Measurements from ENCODE around the gene KCTD10.

KCTD10 gene

DNA sequence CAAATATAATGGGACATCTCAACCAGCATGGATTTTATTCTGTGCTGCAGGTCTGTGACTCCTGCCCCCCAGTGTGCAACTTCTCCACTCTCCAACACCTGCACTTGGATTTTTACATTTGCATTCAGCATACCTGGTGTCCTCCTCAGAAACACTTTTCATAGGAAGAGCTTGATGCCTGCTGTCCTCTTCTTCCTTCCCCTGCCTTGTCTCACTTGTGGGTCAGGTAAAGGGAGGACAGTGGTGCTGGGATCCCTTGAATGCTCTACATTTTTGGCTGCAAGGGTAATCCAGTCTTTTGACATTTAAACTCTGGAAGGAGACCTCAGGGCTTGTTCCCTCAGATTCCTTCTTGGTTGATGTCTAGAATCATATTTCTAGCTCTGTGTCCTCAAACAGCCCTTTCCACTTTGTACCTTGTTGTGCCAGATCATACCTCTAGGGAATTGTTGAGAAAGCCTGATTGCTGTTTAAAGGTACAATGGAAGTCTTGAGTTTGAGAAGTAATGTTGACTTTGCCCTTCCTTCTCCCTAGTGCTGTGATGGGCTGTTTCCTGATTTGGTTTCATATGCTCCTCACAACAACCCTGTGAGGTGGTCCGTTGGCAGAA, 13.0 kb upstream of the KCTD10 start:
- TF ChIP-seq, protein P1, sequence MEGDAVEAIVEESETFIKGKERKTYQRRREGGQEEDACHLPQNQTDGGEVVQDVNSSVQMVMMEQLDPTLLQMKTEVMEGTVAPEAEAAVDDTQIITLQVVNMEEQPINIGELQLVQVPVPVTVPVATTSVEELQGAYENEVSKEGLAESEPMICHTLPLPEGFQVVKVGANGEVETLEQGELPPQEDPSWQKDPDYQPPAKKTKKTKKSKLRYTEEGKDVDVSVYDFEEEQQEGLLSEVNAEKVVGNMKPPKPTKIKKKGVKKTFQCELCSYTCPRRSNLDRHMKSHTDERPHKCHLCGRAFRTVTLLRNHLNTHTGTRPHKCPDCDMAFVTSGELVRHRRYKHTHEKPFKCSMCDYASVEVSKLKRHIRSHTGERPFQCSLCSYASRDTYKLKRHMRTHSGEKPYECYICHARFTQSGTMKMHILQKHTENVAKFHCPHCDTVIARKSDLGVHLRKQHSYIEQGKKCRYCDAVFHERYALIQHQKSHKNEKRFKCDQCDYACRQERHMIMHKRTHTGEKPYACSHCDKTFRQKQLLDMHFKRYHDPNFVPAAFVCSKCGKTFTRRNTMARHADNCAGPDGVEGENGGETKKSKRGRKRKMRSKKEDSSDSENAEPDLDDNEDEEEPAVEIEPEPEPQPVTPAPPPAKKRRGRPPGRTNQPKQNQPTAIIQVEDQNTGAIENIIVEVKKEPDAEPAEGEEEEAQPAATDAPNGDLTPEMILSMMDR (IDR thresholded peaks at IDR 0.05; ENCODE audit: insufficient read depth, low read length, poor library complexity, severe bottlenecking): no peak
- no peak for DNase-seq (ENCODE audit: extremely low read depth, insufficient read length)
- Histone ChIP-seq H3K27me3 (replicated peaks; ENCODE audit: control insufficient read depth, insufficient read depth, low read length) (no peaks in the 10 kb centered on the region), H3K36me3 (ENCODE audit: control insufficient read depth, insufficient read depth, low read length) (peaks cover 25% of the 10 kb centered on the region), H3K4me3 (replicated peaks; ENCODE audit: low read depth, low read length) (no peak overlapping the region)

DNA sequence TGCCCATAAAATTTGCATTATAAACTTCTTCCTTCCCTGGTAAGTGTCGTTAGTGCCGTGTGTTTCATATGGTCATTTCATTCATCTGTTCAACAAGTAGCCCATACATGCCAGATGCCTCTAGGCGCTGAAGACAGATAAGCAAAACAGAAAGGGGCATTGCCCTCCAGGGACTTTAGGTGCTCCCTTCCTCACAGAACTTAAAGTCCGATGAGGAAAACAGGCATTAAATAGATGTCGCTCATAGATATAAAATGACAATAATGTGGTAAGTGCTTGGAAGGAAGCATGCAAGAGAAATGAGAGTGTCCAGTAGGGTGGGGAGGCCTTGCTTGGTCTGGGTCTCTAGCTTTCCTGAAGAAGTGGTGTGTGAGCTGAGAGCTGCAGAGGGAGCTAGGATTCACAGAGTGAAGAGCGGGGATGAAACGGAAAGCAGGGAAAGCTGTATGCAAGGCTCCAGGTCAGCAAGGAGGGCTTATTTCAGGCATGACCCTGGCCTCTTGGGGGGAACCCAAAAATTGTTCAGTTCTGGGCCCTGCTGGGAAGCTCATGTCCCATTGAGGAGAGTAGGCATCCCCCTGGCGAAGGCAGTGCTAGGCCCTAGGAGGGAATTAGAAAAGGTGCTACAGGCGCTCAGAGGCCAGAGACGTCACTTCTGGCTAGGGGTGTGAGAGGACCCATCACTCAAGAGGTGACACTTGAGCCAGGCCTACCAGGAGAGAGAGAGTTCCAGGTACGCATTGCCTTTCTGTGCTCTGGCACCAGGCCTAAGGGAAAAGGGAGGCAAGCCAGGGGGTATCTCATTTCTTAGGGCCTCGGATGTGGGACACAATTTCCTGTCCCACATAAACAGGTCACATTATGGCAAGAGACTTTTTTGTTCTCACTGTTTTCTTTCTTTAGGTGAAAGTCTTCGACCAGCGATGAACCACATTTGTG, 12.2 kb upstream of the KCTD10 start:
- TF ChIP-seq, protein P1 (IDR thresholded peaks at IDR 0.05; ENCODE audit: insufficient read depth, low read length, poor library complexity, severe bottlenecking): no peak
- Histone ChIP-seq H3K4me3 (replicated peaks; ENCODE audit: low read depth, low read length) (no peak overlapping the region), H3K36me3 (ENCODE audit: control insufficient read depth, insufficient read depth, low read length) (peaks cover 26% of the 10 kb centered on the region), H3K27me3 (replicated peaks; ENCODE audit: control insufficient read depth, insufficient read depth, low read length) (no peaks in the 10 kb centered on the region)
- no peak for DNase-seq (ENCODE audit: extremely low read depth, insufficient read length)

DNA sequence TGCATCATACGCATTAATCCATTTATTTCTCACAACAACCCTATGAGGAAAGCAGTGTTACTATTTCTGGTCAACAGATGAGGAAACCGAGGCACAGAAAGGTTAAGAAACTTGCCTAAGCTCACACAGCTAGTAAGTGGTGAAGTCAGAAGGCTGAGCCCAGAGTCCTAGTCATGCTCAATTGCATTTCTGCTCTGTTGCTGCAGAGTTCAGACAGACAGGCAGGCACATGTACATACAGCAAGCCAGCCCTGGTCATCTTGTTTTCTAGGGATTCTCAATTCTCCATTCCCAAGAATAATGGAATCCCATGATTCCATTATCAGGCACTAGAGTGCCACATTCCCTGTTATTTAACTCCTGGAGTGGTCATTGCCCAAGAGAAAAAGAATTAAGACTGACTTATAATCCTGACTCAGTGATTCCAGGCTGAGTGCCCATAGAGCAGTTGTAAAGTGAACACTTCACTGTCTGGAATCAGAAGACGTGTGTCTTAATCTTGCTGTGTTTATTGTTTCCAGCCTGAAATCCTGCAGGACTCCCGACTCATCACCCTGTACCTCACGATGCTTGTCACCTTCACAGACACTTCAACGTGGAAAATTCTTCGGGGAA, 11.1 kb upstream of the KCTD10 start:
- no peak for DNase-seq (ENCODE audit: extremely low read depth, insufficient read length)
- Histone ChIP-seq H3K36me3 (ENCODE audit: control insufficient read depth, insufficient read depth, low read length) (peaks cover 25% of the 10 kb centered on the region), H3K4me3 (replicated peaks; ENCODE audit: low read depth, low read length) (no peak overlapping the region), H3K27me3 (replicated peaks; ENCODE audit: control insufficient read depth, insufficient read depth, low read length) (no peaks in the 10 kb centered on the region)
- TF ChIP-seq, protein P1 (IDR thresholded peaks at IDR 0.05; ENCODE audit: insufficient read depth, low read length, poor library complexity, severe bottlenecking): no peak

DNA sequence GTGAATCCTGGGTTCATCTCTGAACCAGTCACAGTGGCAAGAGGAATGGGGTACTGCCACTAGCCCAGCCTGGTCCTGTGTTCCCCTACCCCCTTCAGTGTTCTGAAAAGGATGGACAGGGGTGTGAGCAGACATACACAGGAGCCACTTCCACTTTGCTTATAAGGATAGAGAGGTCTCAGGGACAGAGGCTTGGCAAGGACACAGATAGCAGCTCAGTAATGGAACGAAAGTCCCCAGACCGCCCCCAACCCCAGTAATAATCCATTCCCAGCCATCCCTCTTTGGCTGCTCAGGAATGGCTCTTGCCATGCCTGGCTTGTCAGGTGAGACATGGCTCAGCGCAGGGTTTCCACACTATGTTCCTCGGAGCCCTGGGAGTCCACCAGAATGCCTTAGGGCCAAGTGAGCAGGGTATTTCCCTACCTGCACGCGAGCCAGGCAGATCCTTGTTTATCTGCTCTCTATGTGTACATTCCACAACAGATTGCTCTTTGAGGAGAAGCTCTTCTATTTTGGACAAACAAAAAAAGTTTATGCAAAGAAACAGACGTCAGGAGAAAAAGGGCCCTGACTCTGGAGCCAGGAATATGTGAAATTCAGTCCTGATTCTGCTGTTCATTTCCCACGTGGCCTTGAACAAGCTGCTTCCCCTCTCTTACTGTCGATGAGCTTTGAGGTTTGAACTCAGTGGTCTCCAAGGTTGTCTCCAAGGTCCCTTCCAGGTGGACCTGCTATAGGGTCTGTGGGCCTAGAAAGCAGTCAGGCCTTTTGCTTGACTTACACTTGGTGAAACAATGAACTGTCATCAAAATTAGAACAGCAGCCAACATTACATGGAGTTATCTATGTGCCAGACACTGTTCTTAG, 10.3 kb upstream of the KCTD10 start:
- Histone ChIP-seq H3K36me3 (ENCODE audit: control insufficient read depth, insufficient read depth, low read length) (peaks cover 23% of the 10 kb centered on the region), H3K27me3 (replicated peaks; ENCODE audit: control insufficient read depth, insufficient read depth, low read length) (no peaks in the 10 kb centered on the region), H3K4me3 (replicated peaks; ENCODE audit: low read depth, low read length) (no peak overlapping the region)
- no peak for DNase-seq (ENCODE audit: extremely low read depth, insufficient read length)
- TF ChIP-seq, protein P1 (IDR thresholded peaks at IDR 0.05; ENCODE audit: insufficient read depth, low read length, poor library complexity, severe bottlenecking): no peak

DNA sequence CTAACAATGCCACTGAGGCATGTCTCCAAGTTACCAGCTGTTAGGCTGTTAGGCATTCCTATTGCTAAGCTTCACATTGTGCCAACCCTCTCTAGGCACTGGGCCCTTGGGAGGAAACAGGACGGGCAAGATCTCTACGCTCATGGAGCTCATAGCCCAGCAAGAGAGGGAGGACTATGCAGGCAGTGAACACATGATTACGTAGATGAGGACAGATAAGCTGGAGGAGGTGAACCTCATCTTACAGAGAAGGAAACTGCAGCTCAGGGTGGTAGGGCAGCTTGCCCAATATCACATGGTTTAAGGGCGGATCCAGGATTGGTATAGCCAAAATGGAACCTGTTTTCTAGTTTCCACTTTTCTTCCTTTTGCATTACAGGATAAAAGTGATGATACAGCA, 8.1 kb upstream of the KCTD10 start:
- TF ChIP-seq, protein P1 (IDR thresholded peaks at IDR 0.05; ENCODE audit: insufficient read depth, low read length, poor library complexity, severe bottlenecking): no peak
- no peak for DNase-seq (ENCODE audit: extremely low read depth, insufficient read length)
- no peak overlapping the region for H3K4me3 ChIP-seq (replicated peaks; ENCODE audit: low read depth, low read length)
- H3K36me3 ChIP-seq (ENCODE audit: control insufficient read depth, insufficient read depth, low read length): peaks cover 22% of the 10 kb centered on the region
- no peaks in the 10 kb centered on the region for H3K27me3 ChIP-seq (replicated peaks; ENCODE audit: control insufficient read depth, insufficient read depth, low read length)
